Measurements from ENCODE around the gene PFKFB4.

DNA sequence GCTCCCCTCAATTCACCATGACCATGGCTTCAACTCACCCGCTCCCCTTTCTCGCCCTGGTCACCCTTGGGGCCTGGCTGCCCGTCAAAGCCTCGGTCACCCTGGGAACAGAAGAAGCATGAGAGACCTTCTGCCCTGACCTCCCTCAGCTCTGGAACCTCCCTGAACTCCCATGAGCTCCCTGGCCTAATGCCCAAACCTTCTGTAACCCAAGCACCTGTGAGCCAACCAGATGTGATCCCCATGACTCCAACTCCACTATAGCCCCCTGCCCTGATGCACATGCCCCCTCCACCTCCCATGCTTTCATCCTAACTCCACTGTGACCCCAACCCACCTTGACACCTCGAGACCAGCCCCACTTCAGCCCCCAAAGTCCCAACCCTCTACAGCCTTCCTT, 10.5 kb upstream of the PFKFB4 start:
- TF ChIP-seq, protein P1, sequence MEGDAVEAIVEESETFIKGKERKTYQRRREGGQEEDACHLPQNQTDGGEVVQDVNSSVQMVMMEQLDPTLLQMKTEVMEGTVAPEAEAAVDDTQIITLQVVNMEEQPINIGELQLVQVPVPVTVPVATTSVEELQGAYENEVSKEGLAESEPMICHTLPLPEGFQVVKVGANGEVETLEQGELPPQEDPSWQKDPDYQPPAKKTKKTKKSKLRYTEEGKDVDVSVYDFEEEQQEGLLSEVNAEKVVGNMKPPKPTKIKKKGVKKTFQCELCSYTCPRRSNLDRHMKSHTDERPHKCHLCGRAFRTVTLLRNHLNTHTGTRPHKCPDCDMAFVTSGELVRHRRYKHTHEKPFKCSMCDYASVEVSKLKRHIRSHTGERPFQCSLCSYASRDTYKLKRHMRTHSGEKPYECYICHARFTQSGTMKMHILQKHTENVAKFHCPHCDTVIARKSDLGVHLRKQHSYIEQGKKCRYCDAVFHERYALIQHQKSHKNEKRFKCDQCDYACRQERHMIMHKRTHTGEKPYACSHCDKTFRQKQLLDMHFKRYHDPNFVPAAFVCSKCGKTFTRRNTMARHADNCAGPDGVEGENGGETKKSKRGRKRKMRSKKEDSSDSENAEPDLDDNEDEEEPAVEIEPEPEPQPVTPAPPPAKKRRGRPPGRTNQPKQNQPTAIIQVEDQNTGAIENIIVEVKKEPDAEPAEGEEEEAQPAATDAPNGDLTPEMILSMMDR (IDR thresholded peaks at IDR 0.05; ENCODE audit: low read length) = no peak
- TF ChIP-seq EZH2 (IDR thresholded peaks at IDR 0.05; ENCODE audit: borderline replicate concordance, low read length) = no peak

Measured in OCI-LY1 (cell line).